ENCODE data around the gene PBX4. TPM values are rescaled to one million over a fixed set of nuclear protein-coding genes. Genes with fewer than 3 reads are reported as not detected.

PBX4 gene
- polyA plus RNA-seq, 1 experiment, result 1.9 TPM

- no peak for TF ChIP-seq CTCF (IDR thresholded peaks at IDR 0.05; ENCODE audit: insufficient read depth, low read depth, low read length)
- ChIA-PET CTCF (interaction anchor here (1.1 to 7.4 kb wide), 2 partner anchors 26 to 118 kb away, joined by 3 to 103 read pairs; no protein-coding TSS in a partner anchor), POLR2A (no interaction called here)
- Histone ChIP-seq H3K36me3 (ENCODE audit: control insufficient read depth, insufficient read depth, low read length) (peaks cover 17% of the 10 kb centered on the region), H3K4me3 (ENCODE audit: low read depth, low read length) (no peak overlapping the region), H3K27me3 (ENCODE audit: control insufficient read depth, insufficient read depth, low read length) (no peaks in the 10 kb centered on the region)
- no peak for DNase-seq (ENCODE audit: low read depth)
These were observed 91.7 kb downstream of the PBX4 start for GRCh38 chr19:19526581-19527370.

- no peak overlapping the region for H3K4me3 ChIP-seq (ENCODE audit: low read depth, low read length)
These were observed 92.7 kb downstream of the PBX4 start for GRCh38 chr19:19525611-19526380.

GRCh38 chr19:19524053-19524452 lies 94.4 kb downstream of the PBX4 start:
- CTCF ChIA-PET, result no interaction called here
- peaks cover 24% of the 10 kb centered on the region for H3K36me3 ChIP-seq (ENCODE audit: control insufficient read depth, insufficient read depth, low read length)
- TF ChIP-seq CTCF (IDR thresholded peaks at IDR 0.05; ENCODE audit: insufficient read depth, low read depth, low read length), result no peak
- no peak overlapping the region for H3K4me3 ChIP-seq (ENCODE audit: low read depth, low read length)
- no peak for DNase-seq (ENCODE audit: low read depth)
- POLR2A ChIA-PET, result no interaction called here
- H3K27me3 ChIP-seq (ENCODE audit: control insufficient read depth, insufficient read depth, low read length), result no peaks in the 10 kb centered on the region

More at GRCh38 chr19:19525611-19526380, 92.7 kb downstream of the PBX4 start:
- ChIA-PET POLR2A (no interaction called here), CTCF (interaction anchor here (1.6 kb wide), 1 partner anchor 27 kb away, joined by 5 read pairs; no protein-coding TSS in a partner anchor)
- Histone ChIP-seq H3K27me3 (ENCODE audit: control insufficient read depth, insufficient read depth, low read length) (no peaks in the 10 kb centered on the region), H3K36me3 (ENCODE audit: control insufficient read depth, insufficient read depth, low read length) (peaks cover 17% of the 10 kb centered on the region)
- TF ChIP-seq CTCF (IDR thresholded peaks at IDR 0.05; ENCODE audit: insufficient read depth, low read depth, low read length), result no peak
- no peak for DNase-seq (ENCODE audit: low read depth)

- Histone ChIP-seq H3K4me3 (ENCODE audit: low read depth, low read length) (no peak overlapping the region), H3K36me3 (ENCODE audit: control insufficient read depth, insufficient read depth, low read length) (peaks cover 23% of the 10 kb centered on the region), H3K27me3 (ENCODE audit: control insufficient read depth, insufficient read depth, low read length) (no peaks in the 10 kb centered on the region)
- CTCF ChIA-PET, result interaction anchor here (0.6 to 0.7 kb wide), 2 partner anchors 29 to 381 kb away, joined by 3 read pairs; no protein-coding TSS in a partner anchor
- POLR2A ChIA-PET, result no interaction called here
- no peak for DNase-seq (ENCODE audit: low read depth)
- TF ChIP-seq CTCF (IDR thresholded peaks at IDR 0.05; ENCODE audit: insufficient read depth, low read depth, low read length), result no peak
These were observed 95.3 kb downstream of the PBX4 start for GRCh38 chr19:19523177-19523576.

- no peak for TF ChIP-seq CTCF (IDR thresholded peaks at IDR 0.05; ENCODE audit: insufficient read depth, low read depth, low read length)
- ChIA-PET POLR2A (no interaction called here), CTCF (no interaction called here)
- Histone ChIP-seq H3K27me3 (ENCODE audit: control insufficient read depth, insufficient read depth, low read length) (no peaks in the 10 kb centered on the region), H3K36me3 (ENCODE audit: control insufficient read depth, insufficient read depth, low read length) (peaks cover 16% of the 10 kb centered on the region), H3K4me3 (ENCODE audit: low read depth, low read length) (no peak overlapping the region)
- no peak for DNase-seq (ENCODE audit: low read depth)
These were observed 97.5 kb downstream of the PBX4 start for GRCh38 chr19:19520989-19521388.

Measured in BJ (cell line).